Hypothalamus (tissue), 51 donors: Measurements from ENCODE around the gene EFCAB14.
A peak's percentile ranks its signal among the peaks of the same experiment; 100 is the strongest.
"Not testable (repeated sequence)": the region's sequence is repeated elsewhere in the genome, so short reads cannot be mapped to it uniquely, and the experiment has no call there.

ENCODE experiments used
- DNase-seq, 51 donors: peaks; one replicate each; lab custom pipeline; 2025; lab: John Stamatoyannopoulos, UW

EFCAB14 gene

DNA sequence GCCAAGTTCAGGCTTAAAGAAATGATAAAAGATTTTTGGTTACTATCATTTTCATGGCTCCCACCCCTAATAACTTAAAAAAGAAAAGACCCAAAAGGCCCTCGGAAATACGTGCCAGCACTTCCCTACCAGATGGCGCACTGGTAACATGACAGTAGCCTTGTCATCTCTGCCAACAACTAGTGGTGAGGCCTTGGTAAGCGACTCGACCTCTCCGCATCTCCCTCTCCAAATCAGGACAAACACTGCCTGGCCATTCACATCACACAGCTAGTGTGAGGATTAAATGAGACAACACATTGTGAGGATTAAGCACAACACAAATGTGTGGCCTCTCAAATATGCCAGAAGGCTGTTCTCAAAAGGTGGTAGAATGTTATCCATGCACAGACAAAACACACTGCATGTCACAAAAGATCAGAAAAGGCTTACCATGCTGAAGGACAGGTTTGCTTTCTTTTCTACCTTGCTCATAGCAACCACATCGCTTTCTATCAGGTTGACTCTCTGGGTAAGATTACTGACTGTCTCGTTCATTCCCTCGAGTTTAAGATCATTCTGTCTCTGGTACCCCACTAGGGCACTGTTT lies 30.9 kb downstream of the EFCAB14 start:
- DNase-seq: no peak

GRCh38 chr1:46687093-46687659 lies 31.7 kb downstream of the EFCAB14 start:
- DNase-seq: peak in 30 of 51 donors; percentile 3 to 59 (median 28)

DNA sequence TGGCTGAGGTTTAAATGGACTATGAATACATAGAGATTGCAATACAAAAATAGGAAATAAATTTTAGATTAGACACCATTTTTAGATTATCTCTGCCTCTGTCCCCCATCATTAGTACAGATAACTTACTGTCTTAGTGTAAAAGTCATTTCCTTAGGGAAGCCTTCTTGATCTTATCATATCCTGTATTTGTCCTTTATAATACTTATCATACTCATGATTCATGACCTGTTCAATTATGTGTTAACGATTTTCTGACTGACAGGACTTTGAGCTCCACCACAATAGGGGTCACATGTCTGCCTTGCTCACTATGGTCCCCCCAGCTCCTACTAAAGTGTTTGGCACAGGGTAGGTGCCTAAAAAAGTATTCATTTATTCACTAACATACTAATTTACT lies 32.7 kb downstream of the EFCAB14 start:
- DNase-seq: no peak

GRCh38 chr1:46684670-46685069 lies 34.2 kb downstream of the EFCAB14 start:
- no peak for DNase-seq

- DNase-seq: no peak
Observed at GRCh38 chr1:46682064-46682463, 36.9 kb downstream of the EFCAB14 start.

DNA sequence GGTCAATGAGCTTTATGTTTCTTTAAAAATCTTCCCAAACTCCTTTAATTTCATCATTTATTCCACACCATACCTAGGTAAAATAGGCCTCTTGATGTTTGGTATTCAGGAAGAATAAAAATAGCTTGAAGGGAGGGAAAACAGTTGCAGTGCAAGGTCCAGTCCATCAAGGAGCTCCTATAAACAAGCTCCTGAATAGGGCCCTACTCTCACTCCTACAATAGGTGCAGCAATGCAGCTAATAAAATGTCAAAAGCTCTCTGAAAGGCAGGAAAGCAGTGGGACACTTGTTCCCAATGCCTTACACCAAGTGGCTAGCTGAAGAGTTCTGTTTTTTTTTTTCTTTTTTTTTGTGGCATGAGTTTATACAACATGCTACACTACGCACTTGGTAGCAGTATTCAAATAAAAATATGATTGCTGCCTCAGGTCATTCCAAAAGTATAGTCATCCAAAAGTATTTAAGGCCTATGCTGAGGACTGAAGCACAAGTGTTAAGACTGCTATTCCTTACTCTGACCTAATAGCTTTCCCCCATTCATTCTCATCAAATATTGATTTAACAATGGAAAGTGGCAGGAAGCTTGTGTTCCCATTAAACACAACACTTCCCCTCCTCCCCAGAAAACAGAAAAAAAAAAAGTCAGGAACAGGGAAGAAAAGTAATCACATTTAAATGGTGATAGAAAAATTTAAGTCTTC lies 37.4 kb downstream of the EFCAB14 start:
- DNase-seq: no peak

DNA sequence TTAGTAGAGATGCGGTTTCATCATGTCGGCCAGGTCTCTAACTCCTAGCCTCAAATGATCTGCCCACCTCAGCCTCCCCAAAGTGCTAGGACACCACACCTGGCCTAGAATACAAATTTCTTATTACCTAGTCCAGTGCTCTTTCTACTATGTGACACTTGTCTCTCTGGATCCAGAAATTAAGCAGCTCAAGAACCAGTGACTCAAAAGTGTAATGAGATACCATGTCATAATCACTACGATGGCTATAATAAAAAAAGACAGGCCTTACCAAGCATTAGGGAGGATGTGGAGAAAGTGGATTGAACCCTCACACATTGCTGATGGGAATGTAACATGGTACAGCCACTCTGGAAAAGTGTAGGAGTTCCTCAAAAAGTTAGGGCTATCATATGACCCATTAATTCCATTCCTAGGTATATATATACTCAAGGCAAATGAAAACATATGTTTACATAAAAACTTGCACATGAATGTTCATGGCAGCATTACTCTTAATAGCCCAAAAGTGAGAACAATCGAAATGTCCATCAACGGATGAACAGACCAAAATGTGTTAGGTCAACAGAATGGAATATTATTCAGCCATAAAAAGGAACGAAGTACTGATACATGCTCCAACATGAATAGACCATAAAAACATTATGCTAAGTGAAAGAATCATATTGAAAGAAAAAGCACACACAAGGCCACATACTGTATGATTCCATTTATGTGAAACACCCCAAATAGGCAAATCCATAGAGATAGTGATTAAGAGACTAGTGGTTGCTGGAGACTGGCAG lies 38.9 kb downstream of the EFCAB14 start:
- DNase-seq: no peak

DNA sequence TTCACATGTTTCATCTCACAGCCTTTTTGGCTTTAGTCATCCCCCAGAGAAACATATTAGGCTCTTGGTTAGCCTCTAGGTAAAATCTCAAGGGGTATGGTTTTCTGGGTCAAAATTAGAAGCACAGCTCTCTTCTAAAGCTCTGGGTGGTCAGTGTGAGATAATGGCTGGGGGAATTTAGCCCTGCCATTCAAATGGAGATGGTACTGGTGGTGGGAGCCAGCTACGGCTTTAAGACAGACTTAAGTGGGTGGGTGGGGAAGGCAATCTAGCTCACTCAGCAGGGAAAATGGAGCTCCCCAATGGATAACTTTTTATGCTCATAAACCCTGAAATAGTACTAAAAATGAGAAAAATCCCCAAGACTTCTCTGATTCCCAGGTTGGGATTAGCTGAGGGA lies 41.6 kb downstream of the EFCAB14 start:
- DNase-seq: no peak

GRCh38 chr1:46676531-46676930 lies 42.4 kb downstream of the EFCAB14 start:
- no peak for DNase-seq

DNA sequence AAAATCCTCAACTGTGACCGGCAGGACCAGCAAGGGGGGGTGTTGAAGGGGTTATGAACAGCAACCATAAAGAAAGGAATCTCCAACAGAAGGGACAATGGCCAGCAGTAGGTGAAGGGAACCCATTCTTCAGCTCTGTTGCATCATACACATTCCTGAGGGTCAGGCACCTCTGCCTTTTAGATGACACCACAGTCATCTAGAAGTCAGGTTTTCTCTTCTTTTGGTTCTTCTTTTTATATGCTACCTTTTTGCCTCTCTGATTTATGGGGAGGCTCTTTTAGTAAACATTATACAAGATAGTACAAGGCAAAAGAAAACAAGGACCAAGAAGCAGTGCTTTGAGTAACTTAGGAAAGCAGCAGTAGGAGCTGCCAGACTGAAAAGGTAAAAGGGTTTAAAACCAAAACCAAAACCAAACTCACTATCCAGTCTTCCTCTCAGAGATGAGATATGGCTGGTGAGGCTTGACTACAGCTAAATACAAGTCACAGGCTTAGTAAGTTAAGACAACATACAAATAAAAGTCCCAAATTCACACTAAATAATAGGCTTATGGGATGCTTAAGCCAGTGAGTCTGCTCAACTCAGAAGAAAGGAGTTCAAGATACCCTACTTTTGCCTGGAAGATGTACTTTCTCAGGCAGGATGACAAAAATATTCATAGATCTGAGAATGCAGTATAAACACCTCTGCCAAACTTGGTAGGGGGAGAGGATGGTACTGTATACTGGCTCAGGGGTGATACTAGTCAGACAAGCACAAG lies 43.2 kb downstream of the EFCAB14 start:
- no peak for DNase-seq

DNA sequence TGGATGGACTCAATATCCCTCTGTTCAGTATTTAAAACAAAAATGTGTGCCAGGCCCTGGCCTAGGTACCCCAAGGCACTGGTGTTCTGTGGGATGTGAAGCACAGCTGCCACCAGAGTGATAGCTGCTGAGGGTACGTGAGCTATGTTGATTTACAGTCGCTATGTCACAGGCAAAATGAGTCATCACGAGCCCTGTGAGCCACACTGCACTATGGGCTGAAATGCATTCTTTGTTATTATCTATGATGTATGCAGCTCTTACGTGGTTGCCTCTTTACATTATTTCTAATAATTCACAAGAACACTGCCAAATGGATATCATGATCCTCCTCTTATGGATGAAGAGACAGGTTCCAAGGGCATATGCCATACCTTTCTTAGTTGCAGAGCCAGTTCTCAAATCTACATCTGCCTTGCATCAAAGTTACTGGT lies 45.1 kb downstream of the EFCAB14 start:
- no peak for DNase-seq

DNA sequence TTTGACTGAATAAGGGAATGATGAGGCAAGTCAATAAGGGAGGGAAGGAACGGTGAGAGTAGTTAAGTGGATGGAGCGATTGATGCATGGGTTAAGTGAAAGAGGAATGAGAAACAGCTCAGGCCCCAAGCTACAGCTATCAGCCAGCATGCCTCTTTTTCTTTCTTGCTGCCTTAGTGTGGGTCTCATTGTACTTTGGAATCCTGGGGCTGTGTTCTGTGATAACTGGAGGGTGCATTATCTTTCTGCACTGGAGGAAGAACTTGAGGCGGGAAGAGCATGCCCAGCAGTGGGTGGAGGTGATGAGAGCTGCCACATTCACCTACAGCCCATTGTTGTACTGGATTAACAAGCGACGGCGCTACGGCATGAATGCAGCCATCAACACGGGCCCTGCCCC lies 46.2 kb downstream of the EFCAB14 start:
- no peak for DNase-seq

DNA sequence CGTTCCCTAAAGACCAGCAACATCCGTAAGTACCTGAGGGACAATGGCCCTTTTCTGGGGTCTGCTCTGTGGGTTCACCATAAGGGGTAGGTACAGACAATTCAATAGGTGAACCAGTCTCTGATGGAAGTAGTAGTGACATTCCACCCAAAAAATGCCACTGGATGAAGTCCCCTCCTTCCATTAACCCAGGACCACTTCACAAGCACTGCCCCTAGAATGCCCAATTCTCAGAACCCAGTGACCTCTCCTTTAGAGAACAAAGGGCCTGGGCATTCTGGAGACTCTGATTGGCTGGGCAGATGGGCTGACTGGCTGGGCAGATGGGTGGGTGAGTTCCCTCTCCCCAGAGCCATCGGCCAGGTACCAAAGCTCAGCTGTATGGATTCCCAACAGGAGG lies 47.4 kb downstream of the EFCAB14 start, which contains the start of gene TEX38:
TSS of gene TEX38 (plus strand) at position 301 of the 400 bp plus-strand sequence. CDS start at position 382, 81 bp downstream.
- no peak for DNase-seq

DNA sequence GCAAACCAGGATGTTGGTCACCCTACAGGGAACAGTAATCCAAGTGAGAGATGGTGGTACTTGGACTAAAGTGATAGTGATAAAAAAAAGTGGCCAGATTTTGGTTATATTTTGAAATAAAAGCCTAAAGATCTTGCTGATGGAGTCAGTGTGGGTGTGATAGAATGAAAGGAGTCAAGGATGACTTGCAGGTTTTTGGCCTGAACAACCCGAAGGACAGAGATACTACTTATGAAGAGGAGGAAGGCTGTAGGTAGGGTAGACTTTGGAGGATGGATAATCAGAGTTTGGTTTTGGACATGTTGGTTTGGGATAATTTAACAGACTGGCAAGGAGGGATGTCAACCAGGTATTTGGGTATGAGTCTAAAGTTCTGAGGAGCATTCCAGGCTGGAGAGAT lies 48.8 kb downstream of the EFCAB14 start:
- no peak for DNase-seq

- DNase-seq: peak in 49 of 51 donors; percentile 10 to 86 (median 60)
Observed at GRCh38 chr1:46667782-46668760, 50.8 kb downstream of the EFCAB14 start, which contains the start of gene ATPAF1. ATPAF1 (minus strand) TSS chr1:46668364; CDS start chr1:46668322, 42 bp downstream.

- DNase-seq: no peak
Observed at GRCh38 chr1:46665983-46666382, 52.9 kb downstream of the EFCAB14 start.

DNA sequence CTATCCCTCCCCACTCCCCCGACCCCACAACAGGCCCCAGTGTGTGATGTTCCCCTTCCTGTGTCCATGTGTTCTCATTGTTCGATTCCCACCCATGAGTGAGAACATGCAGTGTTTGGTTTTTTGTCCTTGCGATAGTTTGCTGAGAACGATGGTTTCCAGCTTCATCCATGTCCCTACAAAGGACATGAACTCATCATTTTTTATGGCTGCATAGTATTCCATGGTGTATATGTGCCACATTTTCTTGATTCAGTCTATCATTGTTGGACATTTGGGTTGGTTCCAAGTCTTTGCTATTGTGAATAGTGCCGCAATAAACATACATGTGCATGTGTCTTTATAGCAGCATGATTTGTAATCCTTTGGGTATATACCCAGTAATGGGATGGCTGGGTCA lies 56.0 kb downstream of the EFCAB14 start:
- not testable (repeated sequence) for DNase-seq

DNA sequence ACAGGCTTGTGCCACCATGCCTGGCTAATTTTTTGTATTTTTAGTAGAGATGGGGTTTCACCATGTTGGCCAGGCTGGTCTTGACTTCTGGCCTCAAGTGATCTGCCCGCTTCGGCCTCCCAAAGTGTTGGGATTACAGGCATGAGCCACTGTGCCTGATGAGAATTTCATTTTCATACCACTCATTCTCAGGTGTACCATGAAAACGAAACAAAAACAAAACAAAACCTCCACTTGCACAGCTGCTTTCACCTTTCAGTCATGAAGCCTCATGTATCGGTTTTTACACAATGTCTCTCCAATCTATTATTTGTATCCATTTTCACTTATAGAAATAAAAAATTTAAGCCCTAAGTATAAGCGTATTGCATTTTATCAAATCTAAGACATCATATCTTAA lies 58.8 kb downstream of the EFCAB14 start:
- not testable (repeated sequence) for DNase-seq

DNA sequence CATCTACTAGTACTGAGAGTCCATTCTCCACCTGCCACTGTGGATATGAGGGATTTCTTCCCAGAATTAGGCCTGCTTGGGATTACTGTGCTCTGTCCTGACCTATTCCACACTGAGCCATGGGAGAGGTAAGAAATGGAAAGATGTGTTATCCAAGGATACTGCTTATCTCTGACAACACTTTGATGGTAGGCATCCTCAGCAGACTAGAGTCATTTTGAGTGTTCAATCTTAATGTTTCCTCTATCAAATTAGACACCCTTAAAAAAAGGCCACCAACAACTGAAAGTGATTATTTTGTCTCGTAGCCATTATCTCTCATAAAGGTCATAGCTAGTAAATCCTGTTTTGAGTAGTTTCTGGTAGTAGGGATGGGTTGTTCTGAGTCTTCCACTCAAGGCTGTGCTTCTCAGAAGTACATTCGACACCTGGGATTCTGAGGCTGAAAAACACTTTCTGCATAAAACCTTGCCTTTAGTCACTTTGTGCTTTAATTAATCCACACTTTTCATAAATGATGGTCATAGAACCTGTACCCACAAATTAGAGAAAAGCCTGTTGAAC lies 59.5 kb downstream of the EFCAB14 start:
- no peak for DNase-seq
